ENCODE results near the gene CHRNE. TPM values are rescaled to one million over a fixed set of nuclear protein-coding genes. Genes with fewer than 3 reads are reported as not detected.
A peak's percentile ranks its signal among the peaks of the same experiment; 100 is the strongest.

CHRNE gene
- polyA plus RNA-seq, 2 of the 4 experiments (the other 2 are of a cell fraction) = 0.10 to 0.13 TPM

- DNase-seq (ENCODE audit: low read depth in 1 of 2, low spot score in 1 of 2) (peak in 1 of 2 experiments; percentile 97), ATAC-seq (peak; percentile 69 to 76), FAIRE-seq (peak; percentile 54)
- ChIA-PET CTCF (interaction anchor here (0.8 to 3.5 kb wide), 14 partner anchors 12 to 105 kb away, joined by 3 to 33 read pairs (median 8); partner anchors contain the start of genes CAMTA2, CHRNE and SPAG7), POLR2A (interaction anchor here (0.8 to 3.2 kb wide), 19 partner anchors 9 to 231 kb away, joined by 3 to 83 read pairs (median 7); partner anchors contain the start of genes ARRB2, CAMTA2, CHRNE and ENO3)
- H3K9me3 ChIP-seq = no peaks in the 10 kb centered on the region
- peak overlapping the region; percentile 85 for H3K4me3 ChIP-seq
- H3K4me1 ChIP-seq = peaks cover 56% of the 10 kb centered on the region
- peak overlapping the region; percentile 90 for H3K4me2 ChIP-seq
- TF ChIP-seq HOXA7 (CRISPR knock-in tag; IDR thresholded peaks at IDR 0.05) (0 out of 2 replicates have a peak, but pooled peaks have one; percentile 31), EHF (CRISPR knock-in tag; IDR thresholded peaks at IDR 0.05) (no peak), NR3C1 (IDR thresholded peaks at IDR 0.05) (no peak), E2F6 (IDR thresholded peaks at IDR 0.05; ENCODE audit: borderline replicate concordance, low read depth) (0 out of 2 replicates have a peak, but pooled peaks have one; percentile 17), KDM5A (IDR thresholded peaks at IDR 0.05) (peak; percentile 69), PHF8 (IDR thresholded peaks at IDR 0.05; ENCODE audit: borderline replicate concordance, low read depth) (0 out of 2 replicates have a peak, but pooled peaks have one; percentile 19), CHD4 (IDR thresholded peaks at IDR 0.05; ENCODE audit: borderline replicate concordance) (no peak), PBX3 (IDR thresholded peaks at IDR 0.05) (0 out of 2 replicates have a peak, but pooled peaks have one; percentile 30), CEBPB (IDR thresholded peaks at IDR 0.05) (peak in 1 of 2 experiments; percentile 66; a peak in 2 of 4 replicates), TFCP2L1 (CRISPR knock-in tag; IDR thresholded peaks at IDR 0.05) (peak; percentile 58; the same call in 1 of the 2 replicates), POLR2AphosphoS2 (conservative IDR thresholded peaks at IDR 0.05; ENCODE audit: low read length) (peak; percentile 89)
- 2% methylated on average over 29 of the region's 29 CpGs for WGBS (ENCODE audit: missing lambda C conversion rate)
- peak overlapping the region; percentile 89 to 93 for H3K27ac ChIP-seq
These were observed 37.8 kb upstream of the CHRNE start for GRCh38 chr17:4940555-4941318.

- H3K9me3 ChIP-seq = no peaks in the 10 kb centered on the region
- peak within 1 kb of the TSS; percentile 94 for H3K4me2 ChIP-seq
- H3K27ac ChIP-seq = peak within 1 kb of the TSS; percentile 89 to 93
- CTCF ChIA-PET = interaction anchor here (0.5 to 3.5 kb wide), 19 partner anchors 11 to 150 kb away, joined by 3 to 33 read pairs (median 5); partner anchors contain the start of genes CAMTA2, CHRNE and SPAG7
- POLR2A ChIA-PET = interaction anchor here (0.6 to 3.2 kb wide), 23 partner anchors 9 to 230 kb away, joined by 3 to 83 read pairs (median 6); partner anchors contain the start of genes ARRB2, CAMTA2, CHRNE and ENO3
- FAIRE-seq = peak; percentile 97
- peak within 1 kb of the TSS; percentile 85 for H3K4me3 ChIP-seq
- ATAC-seq = peak; percentile 80 to 81
- DNase-seq (ENCODE audit: low read depth in 1 of 2, low spot score in 1 of 2) = peak; percentile 99 to 100
- 2% methylated on average over 53 of the region's 72 CpGs for WGBS (ENCODE audit: missing lambda C conversion rate)
- peaks cover 49% of the 10 kb centered on the region for H3K4me1 ChIP-seq
- no peak for TF ChIP-seq ATOH8 (CRISPR knock-in tag; IDR thresholded peaks at IDR 0.05; ENCODE audit: low read depth)
- TF ChIP-seq PBX3 (IDR thresholded peaks at IDR 0.05) = peak; percentile 21; the same call in 1 of the 2 replicates
- no peak for TF ChIP-seq POLR2AphosphoS2 (conservative IDR thresholded peaks at IDR 0.05; ENCODE audit: low read length)
- TF ChIP-seq NFE2L2 (conservative IDR thresholded peaks at IDR 0.05; ENCODE audit: low read length) = no peak
- no peak for TF ChIP-seq FOSL2 (IDR thresholded peaks at IDR 0.05)
- TF ChIP-seq FOSL2 (CRISPR knock-in tag; IDR thresholded peaks at IDR 0.05) = no peak
- no peak for TF ChIP-seq NR3C1 (IDR thresholded peaks at IDR 0.05)
- 0 out of 2 replicates have a peak, but pooled peaks have one; percentile 30 for TF ChIP-seq MAZ (IDR thresholded peaks at IDR 0.05; ENCODE audit: borderline replicate concordance, low read depth, low read length)
- no peak for TF ChIP-seq HEYL (CRISPR knock-in tag; IDR thresholded peaks at IDR 0.05)
- TF ChIP-seq KDM5A (IDR thresholded peaks at IDR 0.05) = peak; percentile 71; the same call in 1 of the 2 replicates
- no peak for TF ChIP-seq HOXA7 (CRISPR knock-in tag; IDR thresholded peaks at IDR 0.05)
- peak; percentile 77 for TF ChIP-seq BHLHE40 (IDR thresholded peaks at IDR 0.05; ENCODE audit: low read depth, low read length)
- peak; percentile 100 for TF ChIP-seq REST (IDR thresholded peaks at IDR 0.05)
- TF ChIP-seq GATA3 (IDR thresholded peaks at IDR 0.05; ENCODE audit: borderline replicate concordance) = peak; percentile 95
- peak; percentile 100 for TF ChIP-seq CHD2 (IDR thresholded peaks at IDR 0.05; ENCODE audit: low read length, partially characterized antibody)
- no peak for TF ChIP-seq CBX2 (IDR thresholded peaks at IDR 0.05; ENCODE audit: borderline replicate concordance, low read depth)
- TF ChIP-seq PHF8 (IDR thresholded peaks at IDR 0.05; ENCODE audit: borderline replicate concordance, low read depth) = peak; percentile 87
- no peak for TF ChIP-seq EHMT2 (IDR thresholded peaks at IDR 0.05; ENCODE audit: low read depth)
- TF ChIP-seq EP300 (IDR thresholded peaks at IDR 0.05) = no peak
- TF ChIP-seq JUN (IDR thresholded peaks at IDR 0.05) = peak; percentile 48 to 81; a peak in 4 of 5 replicates
These were observed 37.1 kb upstream of the CHRNE start, which contains the start of the genes RNF167 and SLC25A11 for GRCh38 chr17:4939796-4940554. Gene RNF167 (plus strand): TSS chr17:4940268. CDS start chr17:4940910, 642 bp downstream. Gene SLC25A11 (minus strand): TSS chr17:4940046. CDS start chr17:4939910, 136 bp downstream.
